Karpas-422 (cell line): ENCODE data around the gene BCL6B. TPM values are rescaled to one million over a fixed set of nuclear protein-coding genes. Genes with fewer than 3 reads are reported as not detected.
"Not testable (repeated sequence)": the region's sequence is repeated elsewhere in the genome, so short reads cannot be mapped to it uniquely, and the experiment has no call there.

ENCODE experiments used
- DNase-seq: peaks from one replicate; pipeline ENCODE4 v3.0.0-alpha.2; 2015
- H2AFZ ChIP-seq: fragments of 200-600 bp; sonication (generic); 2 replicates; pipeline ENCODE4 v1.6.1; 2014; ENCODE audit warnings: antibody characterized with exemption, low read length, mixed read lengths
- H3K27ac ChIP-seq: fragments of 200-600 bp; sonication (generic); 2 replicates; pipeline ENCODE4 v1.5.1; 2014; ENCODE audit warnings: mild to moderate bottlenecking, low read length, moderate library complexity
- H3K27me3 ChIP-seq: fragments of 200-600 bp; sonication (generic); 2 replicates; pipeline ENCODE4 v1.6.1; 2014; ENCODE audit warnings: low read length, mixed read lengths
- H3K36me3 ChIP-seq: fragments of 200-600 bp; sonication (generic); 2 replicates; pipeline ENCODE4 v1.6.1; 2014; ENCODE audit warnings: low read length, mixed read lengths; ENCODE audit not compliant: insufficient read depth
- H3K4me1 ChIP-seq: fragments of 200-600 bp; sonication (generic); 2 replicates; pipeline ENCODE4 v1.6.1; 2014; ENCODE audit warnings: mild to moderate bottlenecking, low read length, mixed read lengths
- H3K4me2 ChIP-seq: fragments of 200-600 bp; sonication (generic); 2 replicates; pipeline ENCODE4 v1.6.1; 2014; ENCODE audit warnings: low read length, low read depth, mild to moderate bottlenecking; ENCODE audit not compliant: poor library complexity, severe bottlenecking
- H3K4me3 ChIP-seq: fragments of 200-600 bp; sonication (generic); 2 replicates; pipeline ENCODE4 v1.5.1; 2014; ENCODE audit warnings: mild to moderate bottlenecking, antibody characterized with exemption, low read length, mixed read lengths
- H3K79me2 ChIP-seq: fragments of 200-600 bp; sonication (generic); 2 replicates; pipeline ENCODE4 v1.6.1; 2014; ENCODE audit warnings: mild to moderate bottlenecking, low read length, mixed read lengths
- H3K9ac ChIP-seq: fragments of 200-600 bp; sonication (generic); 2 replicates; pipeline ENCODE4 v1.6.0; 2014; ENCODE audit warnings: low read length
- H3K9me2 ChIP-seq: fragments of 200-600 bp; sonication (generic), shearing (Covaris generic); replicated peaks from 2 replicates; pipeline ENCODE4 v1.6.0; 2014; ENCODE audit warnings: mild to moderate bottlenecking, low read length, moderate library complexity; ENCODE audit not compliant: insufficient read depth
- H3K9me3 ChIP-seq: fragments of 300-700, 200-600 bp; sonication (generic); 2 replicates; pipeline ENCODE4 v1.6.1; 2014; ENCODE audit warnings: low read length, mixed read lengths
- H4K20me1 ChIP-seq: fragments of 200-600 bp; sonication (generic); 2 replicates; pipeline ENCODE4 v1.6.1; 2014; ENCODE audit warnings: mild to moderate bottlenecking, antibody characterized with exemption, low read length, low read depth; ENCODE audit not compliant: insufficient read depth
- total RNA-seq: library from RNA; depleted of rRNA; stranded (reverse); fragments of >200 nt; shearing (Covaris generic); gene quantifications from 2 replicates; pipeline ENCODE4 v1.2.3, GENCODE V29; 2014; ENCODE audit warnings: low replicate concordance; rRNA removed

Gene BCL6B, protein sequence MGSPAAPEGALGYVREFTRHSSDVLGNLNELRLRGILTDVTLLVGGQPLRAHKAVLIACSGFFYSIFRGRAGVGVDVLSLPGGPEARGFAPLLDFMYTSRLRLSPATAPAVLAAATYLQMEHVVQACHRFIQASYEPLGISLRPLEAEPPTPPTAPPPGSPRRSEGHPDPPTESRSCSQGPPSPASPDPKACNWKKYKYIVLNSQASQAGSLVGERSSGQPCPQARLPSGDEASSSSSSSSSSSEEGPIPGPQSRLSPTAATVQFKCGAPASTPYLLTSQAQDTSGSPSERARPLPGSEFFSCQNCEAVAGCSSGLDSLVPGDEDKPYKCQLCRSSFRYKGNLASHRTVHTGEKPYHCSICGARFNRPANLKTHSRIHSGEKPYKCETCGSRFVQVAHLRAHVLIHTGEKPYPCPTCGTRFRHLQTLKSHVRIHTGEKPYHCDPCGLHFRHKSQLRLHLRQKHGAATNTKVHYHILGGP
- total RNA-seq, result not detected in 2 replicates

DNA sequence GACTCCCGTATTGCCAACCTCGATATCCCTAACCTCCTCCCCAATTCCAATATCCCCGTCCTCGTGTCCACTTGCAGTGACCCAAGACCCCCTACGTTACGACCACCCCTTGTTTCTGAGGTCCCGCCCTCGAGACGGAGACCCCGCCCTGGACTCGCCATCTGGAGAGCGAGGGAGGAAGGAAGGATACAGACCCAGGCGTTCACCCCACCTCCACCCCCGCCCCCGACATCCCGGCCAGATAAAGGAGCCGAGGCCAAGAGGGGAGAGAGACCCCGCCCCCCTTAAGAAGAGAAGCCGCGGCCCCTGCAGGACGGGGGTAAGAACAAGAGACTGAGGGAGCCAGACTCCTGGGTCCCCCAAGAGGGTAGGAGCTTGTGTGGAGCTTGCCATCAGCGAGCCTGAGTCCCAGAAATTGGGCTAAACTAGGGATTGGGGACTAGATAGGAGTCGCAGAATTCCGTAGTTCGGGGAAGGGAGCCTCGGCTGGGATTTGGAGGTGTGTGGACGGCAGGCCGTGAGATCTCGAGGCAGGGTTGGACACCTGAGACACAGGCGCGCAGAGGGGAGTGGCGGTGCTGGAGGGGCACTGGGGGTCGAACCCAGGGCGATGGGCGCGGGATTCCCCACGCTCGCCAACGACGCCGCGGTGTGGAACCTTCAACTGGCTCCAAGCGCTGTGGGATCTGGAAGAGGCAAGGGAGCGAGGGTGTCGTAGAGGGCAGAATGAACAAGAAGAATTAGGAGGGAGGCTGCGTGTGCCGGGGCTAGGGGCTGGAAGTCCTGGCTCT lies at the start of gene BCL6B:
Gene BCL6B, plus strand, starts transcription at position 270 of the 791 bp plus-strand sequence. CDS start 622 bp downstream, outside the sequence.
- Histone ChIP-seq H3K4me3 (no peak within 1 kb of the TSS; the same call in 1 of the 2 replicates), H3K36me3 (no peaks in the 10 kb centered on the region), H3K9me2 (no peaks in the 10 kb centered on the region), H3K9ac (peak within 1 kb of the TSS; percentile 41), H3K27ac (no peak within 1 kb of the TSS), H3K4me1 (peaks cover 7% of the 10 kb centered on the region), H3K4me2 (peak within 1 kb of the TSS; percentile 47), H4K20me1 (no peaks in the 10 kb centered on the region), H3K79me2 (no peaks in the 10 kb centered on the region), H2AFZ (no peak within 1 kb of the TSS), H3K9me3 (no peaks in the 10 kb centered on the region), H3K27me3 (no peaks in the 10 kb centered on the region)
- DNase-seq, result no peak

DNA sequence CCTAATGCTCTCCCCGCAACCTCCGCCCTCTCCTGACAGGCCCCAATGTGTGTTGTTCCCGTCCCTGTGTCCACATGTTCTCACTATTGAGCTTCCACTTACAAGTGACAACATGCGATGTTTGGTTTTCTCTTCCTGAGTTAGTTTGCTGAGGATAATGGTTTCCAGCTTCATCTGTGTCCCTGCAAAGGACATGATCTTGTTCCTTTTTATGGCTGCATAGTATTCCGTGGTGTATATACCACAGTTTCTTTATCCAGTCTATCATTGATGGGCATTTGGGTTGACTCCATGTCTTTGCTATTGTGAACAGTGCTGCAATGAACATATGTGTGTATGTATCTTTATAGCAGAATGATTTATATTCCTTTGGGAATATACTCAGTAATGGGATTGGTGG lies 43.4 kb upstream of the BCL6B start:
- H3K9me2 ChIP-seq, DNase-seq, H3K79me2 ChIP-seq, H3K36me3 ChIP-seq, H3K4me1 ChIP-seq, H3K27me3 ChIP-seq, H3K4me2 ChIP-seq, H3K9me3 ChIP-seq, H3K9ac ChIP-seq, H3K4me3 ChIP-seq, H3K27ac ChIP-seq, H4K20me1 ChIP-seq, H2AFZ ChIP-seq: not testable (repeated sequence)

DNA sequence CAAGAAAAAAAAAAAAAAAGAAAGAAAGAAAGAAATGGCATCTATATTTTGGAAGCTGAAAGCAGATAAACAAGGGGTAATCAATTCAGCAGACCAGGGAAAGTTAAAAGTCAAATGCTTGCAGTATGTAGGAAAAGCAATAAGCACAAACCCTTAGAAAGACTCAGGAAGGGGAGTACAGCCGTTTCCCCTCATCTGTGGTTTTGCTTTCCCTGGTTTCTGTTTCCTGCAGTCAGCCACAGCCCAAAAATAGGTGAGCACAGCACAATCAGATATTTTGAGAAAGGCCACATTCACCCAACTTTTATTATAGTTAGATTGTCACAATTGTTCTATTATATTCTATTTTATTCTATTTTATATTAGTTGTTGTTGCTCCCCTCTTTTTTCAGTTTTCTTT lies 41.4 kb upstream of the BCL6B start:
- H3K4me1 ChIP-seq, result no peaks in the 10 kb centered on the region
- no peaks in the 10 kb centered on the region for H3K79me2 ChIP-seq
- no peak overlapping the region for H3K4me3 ChIP-seq
- H3K9me2 ChIP-seq, result no peaks in the 10 kb centered on the region
- no peaks in the 10 kb centered on the region for H3K9me3 ChIP-seq
- no peak for DNase-seq
- no peaks in the 10 kb centered on the region for H3K36me3 ChIP-seq
- no peak overlapping the region for H3K4me2 ChIP-seq
- no peaks in the 10 kb centered on the region for H3K27me3 ChIP-seq
- no peak overlapping the region for H2AFZ ChIP-seq
- no peaks in the 10 kb centered on the region for H4K20me1 ChIP-seq
- no peak overlapping the region for H3K9ac ChIP-seq
- no peak overlapping the region for H3K27ac ChIP-seq

DNA sequence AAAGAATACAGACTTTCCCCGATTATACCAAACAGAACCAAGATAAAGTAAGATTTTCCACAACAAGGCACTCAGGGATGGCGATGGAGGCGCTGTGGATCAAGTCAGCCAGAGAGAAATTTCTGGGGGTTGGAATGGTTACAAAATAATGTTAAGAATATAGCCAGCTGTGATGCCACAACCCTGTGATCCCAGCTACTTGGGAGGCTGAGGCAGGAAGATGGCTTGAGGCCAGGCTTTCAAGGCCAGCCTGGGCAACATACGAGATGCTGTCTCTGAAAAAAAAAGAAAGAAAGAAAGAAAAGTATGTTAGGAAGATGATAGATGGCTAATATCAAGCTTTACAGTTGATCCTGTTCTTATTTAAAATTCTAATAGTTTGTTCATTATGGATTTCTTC lies 37.6 kb upstream of the BCL6B start:
- H2AFZ ChIP-seq, result no peak overlapping the region
- H4K20me1 ChIP-seq, result no peaks in the 10 kb centered on the region
- no peak overlapping the region for H3K4me2 ChIP-seq
- no peaks in the 10 kb centered on the region for H3K9me2 ChIP-seq
- DNase-seq, result no peak
- H3K9me3 ChIP-seq, result no peaks in the 10 kb centered on the region
- H3K79me2 ChIP-seq, result no peaks in the 10 kb centered on the region
- no peak overlapping the region for H3K27ac ChIP-seq
- H3K4me1 ChIP-seq, result no peaks in the 10 kb centered on the region
- H3K36me3 ChIP-seq, result no peaks in the 10 kb centered on the region
- H3K4me3 ChIP-seq, result no peak overlapping the region
- no peak overlapping the region for H3K9ac ChIP-seq
- no peaks in the 10 kb centered on the region for H3K27me3 ChIP-seq

DNA sequence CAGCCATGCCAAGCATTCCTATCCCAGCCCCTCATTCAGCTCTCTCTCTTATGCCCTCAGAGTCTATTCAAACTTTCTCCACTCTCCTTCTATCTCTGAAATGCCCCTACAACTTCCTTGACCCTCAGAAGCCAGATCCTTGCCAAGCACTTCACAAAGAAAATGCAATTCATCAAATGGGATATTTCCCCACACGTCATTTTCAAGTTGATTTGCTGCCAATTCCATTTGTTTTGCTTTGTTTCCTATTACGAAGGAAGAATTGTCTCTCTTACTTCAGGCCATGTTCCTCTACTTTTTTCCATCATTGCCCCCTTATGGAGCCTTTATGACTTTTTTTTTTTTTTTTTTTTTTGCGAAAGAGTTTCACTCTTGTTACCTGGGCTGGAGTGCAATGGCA lies 36.2 kb upstream of the BCL6B start:
- H3K36me3 ChIP-seq, result no peaks in the 10 kb centered on the region
- no peak overlapping the region for H3K9ac ChIP-seq
- H3K9me3 ChIP-seq, result no peaks in the 10 kb centered on the region
- no peaks in the 10 kb centered on the region for H3K4me1 ChIP-seq
- H3K79me2 ChIP-seq, result no peaks in the 10 kb centered on the region
- no peak overlapping the region for H3K27ac ChIP-seq
- H3K4me3 ChIP-seq, result no peak overlapping the region
- H2AFZ ChIP-seq, result no peak overlapping the region
- DNase-seq, result no peak
- H4K20me1 ChIP-seq, result no peaks in the 10 kb centered on the region
- no peaks in the 10 kb centered on the region for H3K9me2 ChIP-seq
- H3K27me3 ChIP-seq, result no peaks in the 10 kb centered on the region
- H3K4me2 ChIP-seq, result no peak overlapping the region

DNA sequence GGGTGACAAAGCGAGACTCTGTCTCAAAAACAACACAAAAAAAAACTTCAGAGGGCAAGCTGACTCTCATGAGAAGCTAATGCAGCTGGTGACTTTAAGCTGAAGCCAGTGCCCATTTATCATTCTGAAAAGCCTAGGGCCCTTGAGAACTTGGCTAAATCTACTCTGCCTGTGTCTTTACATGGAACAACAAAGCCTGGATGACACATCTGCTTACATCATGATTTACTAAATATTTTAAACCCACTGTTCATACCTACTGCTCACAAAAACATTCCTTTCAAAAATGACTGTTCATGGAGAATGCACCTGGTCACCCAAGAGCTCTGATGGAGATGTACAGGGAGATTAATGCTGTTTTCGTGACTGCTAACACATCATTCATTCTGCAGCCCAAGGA lies 33.1 kb upstream of the BCL6B start:
- H3K9me3 ChIP-seq, result no peaks in the 10 kb centered on the region
- H3K4me2 ChIP-seq, result no peak overlapping the region
- H2AFZ ChIP-seq, result no peak overlapping the region
- no peaks in the 10 kb centered on the region for H3K4me1 ChIP-seq
- H3K79me2 ChIP-seq, result no peaks in the 10 kb centered on the region
- no peaks in the 10 kb centered on the region for H4K20me1 ChIP-seq
- DNase-seq, result no peak
- H3K4me3 ChIP-seq, result no peak overlapping the region
- no peak overlapping the region for H3K9ac ChIP-seq
- no peaks in the 10 kb centered on the region for H3K9me2 ChIP-seq
- H3K36me3 ChIP-seq, result no peaks in the 10 kb centered on the region
- no peak overlapping the region for H3K27ac ChIP-seq
- no peaks in the 10 kb centered on the region for H3K27me3 ChIP-seq

DNA sequence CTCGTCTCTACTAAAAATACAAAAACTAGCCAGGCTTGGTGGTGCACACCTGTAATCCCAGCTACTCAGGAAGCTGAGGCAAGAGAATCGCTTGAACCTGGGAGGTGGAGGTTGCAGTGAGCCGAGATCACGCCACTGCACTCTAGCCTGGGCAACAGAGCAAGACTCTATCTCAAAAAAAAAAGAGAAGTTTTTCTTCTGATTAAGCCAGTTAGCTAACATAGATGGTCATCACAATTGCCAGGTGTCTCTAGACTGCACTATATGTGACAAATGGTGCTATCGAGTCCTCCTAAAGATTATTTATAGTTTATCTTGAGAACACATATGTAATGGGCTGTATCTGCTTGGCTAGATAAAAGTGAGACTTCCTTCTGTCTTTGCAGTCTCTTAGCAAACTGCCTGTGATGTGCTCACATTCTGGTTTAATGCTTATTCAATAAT lies 29.2 kb upstream of the BCL6B start:
- not testable (repeated sequence) for H3K4me3 ChIP-seq, H3K27ac ChIP-seq, H2AFZ ChIP-seq, H3K4me1 ChIP-seq, DNase-seq, H4K20me1 ChIP-seq, H3K4me2 ChIP-seq, H3K9me3 ChIP-seq, H3K79me2 ChIP-seq, H3K9me2 ChIP-seq, H3K36me3 ChIP-seq, H3K9ac ChIP-seq, H3K27me3 ChIP-seq

DNA sequence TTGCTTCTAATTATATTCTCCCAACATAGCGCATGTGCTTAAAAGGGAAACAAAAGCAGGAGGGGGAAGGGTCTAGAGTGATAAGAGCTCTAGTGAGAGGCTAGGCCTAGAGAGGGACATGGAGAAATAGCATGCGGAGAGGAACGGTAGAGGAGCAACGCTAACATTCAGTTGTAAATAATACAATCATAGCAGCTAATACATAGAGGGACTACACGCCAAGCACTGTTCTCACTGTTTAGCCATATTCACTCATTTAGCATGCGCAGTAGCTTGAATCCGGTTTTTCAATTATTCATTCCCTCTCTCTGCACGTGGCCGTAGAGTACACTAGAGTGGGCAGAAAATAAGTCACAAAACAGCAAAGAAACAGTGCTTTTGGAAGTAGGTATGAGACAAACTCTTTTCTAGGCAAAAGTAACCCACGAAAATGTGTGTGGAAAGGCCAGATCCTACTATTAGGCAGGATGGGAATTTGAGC lies 28.7 kb upstream of the BCL6B start:
- H3K9ac ChIP-seq, result no peak overlapping the region
- no peaks in the 10 kb centered on the region for H3K36me3 ChIP-seq
- no peaks in the 10 kb centered on the region for H3K79me2 ChIP-seq
- DNase-seq, result no peak
- H3K4me3 ChIP-seq, result no peak overlapping the region
- H3K9me2 ChIP-seq, result no peaks in the 10 kb centered on the region
- no peaks in the 10 kb centered on the region for H3K4me1 ChIP-seq
- H3K9me3 ChIP-seq, result no peaks in the 10 kb centered on the region
- H3K4me2 ChIP-seq, result no peak overlapping the region
- no peak overlapping the region for H2AFZ ChIP-seq
- no peaks in the 10 kb centered on the region for H4K20me1 ChIP-seq
- no peak overlapping the region for H3K27ac ChIP-seq
- H3K27me3 ChIP-seq, result no peaks in the 10 kb centered on the region
